ENCODE measurements around the gene OCA2.

The OCA2 gene

DNA sequence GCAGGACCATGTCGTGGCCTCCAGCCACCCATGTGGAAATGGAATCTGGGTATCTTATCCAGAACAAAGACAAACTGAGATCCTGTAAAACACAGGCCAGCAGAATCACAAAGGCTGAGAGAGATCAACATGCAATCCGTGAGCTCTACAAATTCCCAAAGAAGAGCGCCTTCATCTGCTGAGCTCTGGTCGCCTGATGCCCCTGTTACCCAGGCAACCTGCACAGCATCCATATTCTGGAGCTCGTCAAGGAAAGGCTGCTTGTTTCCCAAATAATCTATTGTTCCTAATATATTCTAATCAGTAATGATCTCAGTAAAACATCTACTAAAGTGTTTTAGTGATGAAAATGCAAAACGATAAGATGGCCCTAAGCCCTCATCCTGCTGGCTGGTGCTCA, 133.6 kb downstream of the OCA2 start:
- Histone ChIP-seq H3K9ac (ENCODE audit: low read length) (no peak overlapping the region), H3K9me2 (ENCODE audit: low read depth, low read length) (no peaks in the 10 kb centered on the region), H2AFZ (ENCODE audit: low read length) (no peak overlapping the region), H3K9me3 (ENCODE audit: low read length) (no peaks in the 10 kb centered on the region), H3K4me1 (ENCODE audit: insufficient read depth, low read length, severe bottlenecking) (no peaks in the 10 kb centered on the region), H4K20me1 (ENCODE audit: insufficient read depth, low read length) (no peaks in the 10 kb centered on the region), H3K36me3 (ENCODE audit: insufficient read depth, low read length) (no peaks in the 10 kb centered on the region), H3K79me2 (ENCODE audit: insufficient read depth, low read length) (no peaks in the 10 kb centered on the region), H3K27ac (ENCODE audit: low read depth, low read length, poor library complexity, severe bottlenecking) (no peak overlapping the region), H3K4me3 (ENCODE audit: low read depth, low read length, poor library complexity, severe bottlenecking) (no peak overlapping the region), H3F3A (ENCODE audit: insufficient read depth, low read length) (no peaks in the 10 kb centered on the region), H3K27me3 (ENCODE audit: insufficient read depth, low read length) (no peaks in the 10 kb centered on the region), H3K4me2 (ENCODE audit: low read length) (no peak overlapping the region)
- no peak for TF ChIP-seq EZH2 (IDR thresholded peaks at IDR 0.05; ENCODE audit: borderline replicate concordance, low read length)
- TF ChIP-seq, protein P1, sequence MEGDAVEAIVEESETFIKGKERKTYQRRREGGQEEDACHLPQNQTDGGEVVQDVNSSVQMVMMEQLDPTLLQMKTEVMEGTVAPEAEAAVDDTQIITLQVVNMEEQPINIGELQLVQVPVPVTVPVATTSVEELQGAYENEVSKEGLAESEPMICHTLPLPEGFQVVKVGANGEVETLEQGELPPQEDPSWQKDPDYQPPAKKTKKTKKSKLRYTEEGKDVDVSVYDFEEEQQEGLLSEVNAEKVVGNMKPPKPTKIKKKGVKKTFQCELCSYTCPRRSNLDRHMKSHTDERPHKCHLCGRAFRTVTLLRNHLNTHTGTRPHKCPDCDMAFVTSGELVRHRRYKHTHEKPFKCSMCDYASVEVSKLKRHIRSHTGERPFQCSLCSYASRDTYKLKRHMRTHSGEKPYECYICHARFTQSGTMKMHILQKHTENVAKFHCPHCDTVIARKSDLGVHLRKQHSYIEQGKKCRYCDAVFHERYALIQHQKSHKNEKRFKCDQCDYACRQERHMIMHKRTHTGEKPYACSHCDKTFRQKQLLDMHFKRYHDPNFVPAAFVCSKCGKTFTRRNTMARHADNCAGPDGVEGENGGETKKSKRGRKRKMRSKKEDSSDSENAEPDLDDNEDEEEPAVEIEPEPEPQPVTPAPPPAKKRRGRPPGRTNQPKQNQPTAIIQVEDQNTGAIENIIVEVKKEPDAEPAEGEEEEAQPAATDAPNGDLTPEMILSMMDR (IDR thresholded peaks at IDR 0.05; ENCODE audit: low read length), result no peak

DNA sequence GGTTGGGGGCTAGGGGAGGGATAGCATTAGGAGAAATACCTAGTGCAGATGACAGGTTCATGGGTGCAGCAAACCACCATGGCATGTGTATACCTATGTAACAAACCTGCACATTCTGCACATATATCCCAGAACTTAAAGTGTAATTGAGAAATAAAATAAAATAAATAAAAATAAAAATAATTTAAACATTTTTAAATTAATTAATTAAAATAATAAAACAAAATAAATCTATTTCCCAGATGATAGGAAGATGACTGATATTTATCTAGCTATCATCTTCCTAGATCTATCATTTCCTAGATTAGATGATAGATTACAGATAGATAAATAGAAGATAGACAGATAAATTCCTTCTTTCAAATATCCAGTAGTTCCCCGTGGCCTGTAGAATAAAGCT, 137.3 kb downstream of the OCA2 start:
- Histone ChIP-seq H3K9me3 (ENCODE audit: low read length) (no peaks in the 10 kb centered on the region), H4K20me1 (ENCODE audit: insufficient read depth, low read length) (no peaks in the 10 kb centered on the region), H3K4me3 (ENCODE audit: low read depth, low read length, poor library complexity, severe bottlenecking) (no peak overlapping the region), H3K36me3 (ENCODE audit: insufficient read depth, low read length) (no peaks in the 10 kb centered on the region), H3F3A (ENCODE audit: insufficient read depth, low read length) (no peaks in the 10 kb centered on the region), H3K27me3 (ENCODE audit: insufficient read depth, low read length) (no peaks in the 10 kb centered on the region), H2AFZ (ENCODE audit: low read length) (no peak overlapping the region), H3K9ac (ENCODE audit: low read length) (no peak overlapping the region), H3K4me2 (ENCODE audit: low read length) (no peak overlapping the region), H3K79me2 (ENCODE audit: insufficient read depth, low read length) (no peaks in the 10 kb centered on the region), H3K27ac (ENCODE audit: low read depth, low read length, poor library complexity, severe bottlenecking) (no peak overlapping the region), H3K4me1 (ENCODE audit: insufficient read depth, low read length, severe bottlenecking) (peaks cover 5% of the 10 kb centered on the region), H3K9me2 (ENCODE audit: low read depth, low read length) (no peaks in the 10 kb centered on the region)
- TF ChIP-seq EZH2 (IDR thresholded peaks at IDR 0.05; ENCODE audit: borderline replicate concordance, low read length), result no peak
- TF ChIP-seq, protein P1 (IDR thresholded peaks at IDR 0.05; ENCODE audit: low read length), result no peak

DNA sequence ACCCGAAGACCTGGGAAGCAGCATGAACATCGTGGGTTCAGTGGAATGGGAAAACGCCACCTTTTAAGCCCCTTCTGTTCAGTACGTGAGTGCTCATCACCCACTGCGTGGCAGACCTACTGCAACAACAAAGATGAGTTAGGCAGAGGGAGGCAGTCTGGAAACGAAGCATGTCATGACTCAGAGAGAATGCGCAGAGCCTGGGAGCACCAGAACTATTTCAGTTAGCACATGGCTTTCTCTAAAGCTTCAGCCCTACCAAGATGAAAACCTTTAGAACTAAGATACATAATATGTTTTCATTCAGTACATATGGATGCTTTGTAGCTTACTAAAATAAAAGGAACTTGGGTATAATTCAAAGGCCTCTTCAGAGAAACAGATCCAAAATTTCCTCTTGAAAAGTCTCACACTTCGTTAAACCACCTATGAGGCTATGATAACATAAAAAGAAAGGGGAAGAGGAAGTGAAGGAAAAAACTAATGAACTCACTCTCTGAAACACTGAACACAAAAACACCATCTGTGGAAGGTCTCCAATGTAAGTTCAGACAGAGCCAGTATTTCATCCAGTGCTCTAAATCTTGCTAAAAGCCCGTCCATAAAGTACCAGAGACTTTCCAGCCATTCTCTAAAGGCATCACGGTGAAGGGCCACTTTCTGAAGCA, 140.1 kb downstream of the OCA2 start:
- H3K4me2 ChIP-seq (ENCODE audit: low read length), result no peak overlapping the region
- TF ChIP-seq EZH2 (IDR thresholded peaks at IDR 0.05; ENCODE audit: borderline replicate concordance, low read length), result no peak
- TF ChIP-seq, protein P1 (IDR thresholded peaks at IDR 0.05; ENCODE audit: low read length), result no peak
- no peaks in the 10 kb centered on the region for H3K9me2 ChIP-seq (ENCODE audit: low read depth, low read length)
- no peak overlapping the region for H3K27ac ChIP-seq (ENCODE audit: low read depth, low read length, poor library complexity, severe bottlenecking)
- H3K9ac ChIP-seq (ENCODE audit: low read length), result no peak overlapping the region
- no peak overlapping the region for H2AFZ ChIP-seq (ENCODE audit: low read length)
- no peaks in the 10 kb centered on the region for H3F3A ChIP-seq (ENCODE audit: insufficient read depth, low read length)
- no peaks in the 10 kb centered on the region for H3K9me3 ChIP-seq (ENCODE audit: low read length)
- no peak overlapping the region for H3K4me3 ChIP-seq (ENCODE audit: low read depth, low read length, poor library complexity, severe bottlenecking)
- no peaks in the 10 kb centered on the region for H4K20me1 ChIP-seq (ENCODE audit: insufficient read depth, low read length)
- H3K36me3 ChIP-seq (ENCODE audit: insufficient read depth, low read length), result no peaks in the 10 kb centered on the region
- no peaks in the 10 kb centered on the region for H3K27me3 ChIP-seq (ENCODE audit: insufficient read depth, low read length)
- peaks cover 5% of the 10 kb centered on the region for H3K4me1 ChIP-seq (ENCODE audit: insufficient read depth, low read length, severe bottlenecking)
- no peaks in the 10 kb centered on the region for H3K79me2 ChIP-seq (ENCODE audit: insufficient read depth, low read length)
